Measurements from ENCODE around the gene SOX12.
A peak's percentile ranks its signal among the peaks of the same experiment; 100 is the strongest.
"Not testable (repeated sequence)": the region's sequence is repeated elsewhere in the genome, so short reads cannot be mapped to it uniquely, and the experiment has no call there.

SOX12 gene

DNA sequence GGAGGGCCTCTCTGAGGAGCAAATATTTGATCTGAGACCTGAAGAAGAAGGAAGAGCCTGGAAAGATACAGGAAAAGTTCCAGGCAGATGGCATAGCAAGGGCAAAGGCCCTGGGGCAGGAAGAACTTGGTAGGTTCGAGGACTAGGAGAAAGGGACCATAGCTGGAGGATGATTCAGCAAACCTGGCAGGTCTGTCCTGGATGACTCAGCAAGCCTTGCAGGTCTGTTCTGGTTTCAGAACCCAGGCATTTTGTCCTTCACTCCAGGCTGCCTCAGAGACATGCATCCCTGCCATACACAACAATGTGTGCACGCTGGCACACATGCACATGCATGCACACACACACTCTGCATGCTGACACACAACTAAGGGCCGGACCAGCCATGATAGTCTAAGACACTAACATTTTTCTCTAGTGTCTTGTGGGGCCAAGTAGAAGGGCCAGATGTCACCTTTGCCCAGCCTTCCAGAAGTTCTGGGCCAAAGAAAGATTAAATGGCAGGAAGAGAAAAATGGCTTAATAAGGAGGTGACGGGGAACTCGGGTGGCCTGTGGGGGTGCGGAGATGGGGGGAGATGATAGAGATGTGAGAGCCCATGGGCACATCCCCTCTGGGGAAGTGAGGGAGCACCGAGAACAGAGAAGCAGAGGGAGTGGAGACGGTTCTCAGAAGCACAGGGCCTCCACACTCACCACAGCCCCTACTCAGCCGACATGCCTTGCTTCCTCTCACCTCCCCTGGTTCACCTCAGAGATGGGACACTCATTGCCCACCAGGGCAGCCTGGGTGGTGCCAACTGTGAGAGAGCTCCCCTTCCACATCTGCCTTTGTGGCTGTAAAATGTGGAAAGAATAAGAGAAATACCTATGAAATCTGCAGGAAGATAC is 39.8 kb downstream of the SOX12 start:
- peak; percentile 23 for DNase-seq

DNA sequence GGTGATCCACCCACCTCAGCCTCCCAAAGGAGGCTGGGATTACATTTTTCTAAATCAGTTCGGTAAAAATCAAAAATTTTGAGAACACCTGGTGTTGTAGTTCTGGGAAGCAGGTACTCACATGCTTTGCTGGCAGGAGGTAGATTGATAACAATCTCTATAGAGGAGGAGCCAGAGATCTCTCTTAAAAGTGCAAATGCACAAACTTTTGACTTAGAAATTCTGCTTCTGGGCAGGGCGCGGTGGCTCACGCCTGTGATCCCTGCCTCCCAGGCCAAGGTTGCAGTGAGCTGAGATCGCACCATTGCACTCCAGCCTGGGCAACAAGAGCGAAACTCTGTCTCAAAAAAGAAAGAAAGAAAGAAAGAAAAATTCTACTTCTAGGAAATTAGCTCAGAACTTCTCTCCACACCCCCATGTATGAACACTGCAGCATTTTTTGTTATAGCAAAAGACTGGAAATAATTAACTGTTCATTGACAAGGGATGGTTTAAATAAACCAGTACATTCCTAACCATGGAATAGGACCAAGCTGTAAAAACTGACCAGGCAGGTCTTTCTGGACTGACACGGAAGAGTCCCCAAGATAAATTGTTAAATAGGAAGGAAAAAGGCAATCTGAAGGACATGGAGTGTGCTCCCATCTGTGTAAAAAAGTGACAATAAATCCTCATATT is 40.8 kb downstream of the SOX12 start:
- no peak for DNase-seq

DNA sequence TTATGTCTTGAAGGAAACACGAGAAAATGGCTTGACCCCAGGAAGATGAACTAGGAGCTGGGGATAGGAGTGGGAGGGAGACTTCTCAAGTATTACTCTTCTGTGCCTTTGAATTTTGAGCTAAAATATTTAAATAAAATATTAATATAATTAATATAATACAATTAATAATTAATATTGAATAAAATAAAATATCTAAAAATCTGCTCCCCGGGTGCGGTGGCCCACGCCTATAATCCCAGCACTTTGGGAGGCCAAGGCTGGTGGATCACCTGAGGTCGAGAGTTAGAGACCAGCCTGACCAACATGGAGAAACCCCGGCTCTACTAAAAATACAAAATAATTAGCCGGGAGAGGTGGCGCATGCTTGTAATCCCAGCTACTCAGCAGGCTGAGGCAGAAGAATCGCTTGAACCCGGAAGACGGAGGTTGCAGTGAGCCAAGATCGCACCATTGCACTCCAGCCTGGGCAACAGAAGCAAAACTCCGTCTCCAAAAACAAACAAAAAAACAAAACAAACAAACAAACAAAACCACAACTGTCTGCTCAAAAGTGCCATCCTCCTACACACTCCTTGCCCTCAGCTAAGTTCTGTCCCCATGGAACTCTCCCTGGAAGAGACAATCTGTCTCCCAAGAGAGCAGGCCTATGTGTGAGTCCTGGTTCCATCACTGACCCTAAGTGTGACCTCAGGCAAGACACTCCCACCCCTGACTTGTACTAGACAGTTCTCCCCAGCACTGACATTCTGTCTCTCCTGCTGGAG is 41.5 kb downstream of the SOX12 start:
- no peak for DNase-seq

DNA sequence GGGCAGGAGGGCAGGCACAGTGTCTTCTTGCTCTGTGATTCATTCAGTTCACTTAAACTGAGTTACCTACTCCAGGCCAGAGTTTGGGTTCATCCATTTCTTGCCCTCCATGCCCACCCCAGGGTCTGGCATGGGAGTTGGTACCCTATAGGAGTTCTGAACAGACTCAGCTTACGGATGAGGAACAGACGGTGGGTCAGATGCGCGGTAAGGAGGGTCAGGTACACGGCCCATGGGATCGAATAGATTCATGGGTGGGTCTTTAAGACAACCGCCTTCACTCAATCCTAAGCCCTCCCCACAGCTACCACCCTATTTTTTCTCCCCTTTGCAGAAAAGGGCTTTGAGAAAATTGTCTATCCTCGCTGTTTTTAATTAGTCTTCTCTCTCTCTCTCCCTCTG is 42.1 kb downstream of the SOX12 start:
- DNase-seq: no peak

DNA sequence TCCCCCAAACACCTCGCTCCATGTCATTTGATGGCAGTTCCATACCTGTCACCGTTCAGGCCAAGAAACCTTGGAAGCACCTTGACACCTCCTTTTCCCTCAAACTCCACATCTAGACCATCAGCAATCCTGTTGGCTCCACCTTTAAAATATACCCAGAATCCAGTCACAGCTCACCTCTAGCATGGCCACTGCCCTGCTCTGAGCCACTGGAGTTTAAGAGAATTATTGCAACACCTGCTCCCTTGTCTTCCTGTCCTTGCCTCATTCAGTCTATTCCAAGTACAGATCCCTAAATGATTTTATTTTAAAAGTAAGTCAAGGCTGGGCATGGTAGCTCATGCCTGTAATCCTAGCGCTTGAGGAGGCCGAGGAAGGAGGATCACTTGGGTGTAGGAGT is 43.6 kb downstream of the SOX12 start:
- DNase-seq: no peak

DNA sequence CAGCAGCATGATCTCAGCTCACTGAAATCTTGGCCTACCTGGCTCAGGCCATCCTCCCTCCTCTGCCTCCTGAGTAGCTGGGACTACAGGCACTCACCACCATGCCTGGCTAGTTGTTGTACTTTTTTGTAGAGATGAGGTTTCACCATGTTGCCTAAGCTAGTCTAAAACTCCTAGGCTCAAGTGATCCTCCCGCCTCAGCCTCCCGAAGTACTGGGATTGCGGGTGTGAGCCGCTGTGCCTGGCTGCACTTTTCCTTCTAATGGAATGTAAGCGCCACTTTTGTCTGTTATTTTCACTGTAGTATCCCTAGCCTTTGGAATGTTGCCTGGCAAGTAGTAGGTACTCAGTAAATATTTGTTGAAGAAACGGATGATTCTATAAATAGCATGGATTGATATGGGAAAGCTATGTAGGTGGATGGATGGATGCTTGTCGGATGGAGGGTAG is 44.8 kb downstream of the SOX12 start:
- no peak for DNase-seq

DNA sequence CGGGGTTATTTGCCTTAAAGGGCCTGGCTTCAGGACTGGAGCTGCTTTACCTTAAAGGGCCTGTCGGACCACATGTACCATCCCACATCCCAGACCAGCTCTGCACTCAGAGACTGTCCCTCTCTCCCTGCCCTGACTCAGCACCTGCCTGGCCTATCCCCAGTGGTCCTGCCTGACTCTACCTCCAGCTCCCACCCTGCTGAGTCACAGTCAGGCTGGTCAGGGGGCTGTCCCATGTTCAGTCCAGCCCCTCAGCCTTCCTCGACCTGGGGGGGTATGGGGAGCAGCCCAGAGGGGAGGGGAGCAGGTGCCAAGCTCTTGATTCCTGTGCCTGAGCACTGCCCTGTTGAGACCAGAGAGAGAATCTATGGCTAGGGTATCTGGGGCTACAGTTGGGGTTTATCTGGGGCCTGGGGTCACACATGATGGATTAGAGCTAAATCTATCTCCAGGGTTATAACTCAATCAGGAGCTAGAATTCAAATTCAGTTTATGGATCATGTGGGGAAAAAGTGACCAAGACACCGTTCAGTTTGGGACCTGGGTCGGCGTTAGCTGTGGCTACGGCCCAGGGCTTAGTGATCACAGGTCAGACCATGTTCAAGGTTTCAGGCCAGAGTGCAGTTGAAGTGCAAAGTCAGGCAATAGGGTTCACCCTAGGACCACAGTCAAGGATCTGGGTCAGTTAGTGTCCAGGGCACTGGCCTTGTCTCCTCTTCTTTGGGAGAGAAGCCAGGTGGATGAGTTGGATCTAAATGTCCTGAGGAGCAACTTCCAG is 45.8 kb downstream of the SOX12 start:
- DNase-seq: no peak

DNA sequence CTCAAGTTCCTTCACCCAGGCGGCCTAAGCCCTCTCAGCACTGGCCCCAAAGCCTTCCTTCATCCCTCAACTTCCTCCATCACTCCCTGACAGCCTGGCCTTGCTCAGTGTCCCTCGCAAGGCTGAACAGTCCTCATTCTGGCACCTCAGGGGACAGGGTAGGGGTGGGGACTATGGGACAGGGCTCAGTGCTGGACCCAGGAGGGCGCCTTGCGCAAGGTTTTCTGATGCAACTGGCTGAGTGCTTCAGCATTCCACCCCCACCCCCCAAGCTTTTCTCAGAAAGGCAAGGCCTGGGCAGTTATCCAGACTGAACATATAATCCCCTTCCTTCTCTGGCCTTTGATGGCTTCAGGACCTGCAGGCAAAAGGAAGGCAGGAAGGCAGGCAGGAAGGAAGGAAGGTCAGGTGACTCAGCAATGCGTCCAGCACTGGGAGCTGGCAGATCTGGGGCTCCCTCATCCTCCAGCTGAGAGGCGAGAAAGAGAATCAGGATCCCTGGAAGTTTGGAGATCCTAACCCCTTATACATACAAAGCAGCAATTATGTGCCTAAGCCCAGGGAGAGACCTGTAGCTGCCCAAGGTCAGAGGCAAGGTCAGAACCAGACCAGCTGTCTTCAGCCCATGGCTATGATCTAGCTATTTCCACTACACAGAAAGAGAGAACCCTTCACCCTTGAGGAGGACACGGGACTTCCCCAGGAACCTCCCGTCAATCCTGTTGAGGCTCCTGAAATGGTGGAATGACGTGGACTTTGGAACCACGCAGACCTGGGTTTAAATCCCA is 46.6 kb downstream of the SOX12 start:
- no peak for DNase-seq

DNA sequence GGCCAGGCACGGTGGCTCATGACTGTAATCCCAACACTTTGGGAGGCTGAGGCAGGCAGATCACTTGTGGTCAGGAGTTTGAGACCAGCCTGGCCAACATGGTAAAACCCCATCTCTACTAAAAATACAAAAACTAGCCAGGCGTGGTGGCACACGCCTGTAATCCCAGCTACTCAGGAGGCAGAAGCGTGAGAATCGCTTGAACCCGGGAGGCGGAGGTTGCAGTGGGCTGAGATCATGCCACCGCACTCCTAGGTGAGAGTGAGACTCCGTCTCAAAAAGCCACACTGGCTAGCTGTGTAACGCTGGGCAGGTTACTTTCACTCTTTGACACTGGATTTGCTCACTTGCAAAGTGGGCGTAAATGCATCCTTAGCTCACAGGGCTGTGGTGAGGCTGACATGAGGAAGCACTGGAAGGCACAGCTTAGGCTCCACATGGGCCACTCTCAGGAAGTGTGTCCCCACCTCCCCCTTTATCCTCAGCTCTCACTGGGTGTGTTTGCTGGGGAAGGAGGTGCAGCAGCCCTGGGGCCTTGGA is 47.3 kb downstream of the SOX12 start:
- peak; percentile 16 for DNase-seq

DNA sequence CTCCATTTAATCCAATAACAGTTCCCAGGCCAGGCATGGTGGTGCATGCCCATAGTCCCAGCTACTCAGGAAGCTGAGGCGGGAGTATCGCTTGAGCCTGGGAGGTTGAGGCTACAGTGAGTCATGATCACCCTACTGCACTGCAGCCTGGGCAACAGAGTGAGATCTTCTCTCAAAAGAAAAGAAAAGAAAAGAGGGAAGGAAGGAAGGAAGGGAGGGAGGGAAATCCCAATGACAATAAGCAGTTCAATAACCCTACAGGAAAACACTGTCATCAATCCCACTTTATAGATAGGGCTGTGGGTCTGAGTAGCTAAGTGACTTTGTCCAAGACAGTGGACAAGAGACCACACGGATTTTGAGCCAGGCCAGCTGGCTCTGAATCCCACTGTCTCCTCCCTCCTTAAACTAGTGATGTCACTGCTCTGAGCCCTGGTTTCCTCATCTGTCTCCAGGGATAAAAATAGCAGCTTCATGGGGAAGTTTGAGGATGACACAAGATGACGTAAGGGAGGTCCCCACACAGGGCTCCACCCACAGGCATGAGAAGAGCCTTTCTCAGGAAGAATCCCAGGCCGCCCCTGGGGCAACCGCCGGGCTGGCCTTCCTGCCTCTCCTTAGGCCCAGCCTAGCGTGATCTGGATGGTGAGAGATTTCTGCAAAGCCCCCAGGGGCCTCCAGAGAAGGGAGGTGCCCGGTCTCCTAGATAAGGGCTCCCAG is 48.0 kb downstream of the SOX12 start:
- no peak for DNase-seq

DNA sequence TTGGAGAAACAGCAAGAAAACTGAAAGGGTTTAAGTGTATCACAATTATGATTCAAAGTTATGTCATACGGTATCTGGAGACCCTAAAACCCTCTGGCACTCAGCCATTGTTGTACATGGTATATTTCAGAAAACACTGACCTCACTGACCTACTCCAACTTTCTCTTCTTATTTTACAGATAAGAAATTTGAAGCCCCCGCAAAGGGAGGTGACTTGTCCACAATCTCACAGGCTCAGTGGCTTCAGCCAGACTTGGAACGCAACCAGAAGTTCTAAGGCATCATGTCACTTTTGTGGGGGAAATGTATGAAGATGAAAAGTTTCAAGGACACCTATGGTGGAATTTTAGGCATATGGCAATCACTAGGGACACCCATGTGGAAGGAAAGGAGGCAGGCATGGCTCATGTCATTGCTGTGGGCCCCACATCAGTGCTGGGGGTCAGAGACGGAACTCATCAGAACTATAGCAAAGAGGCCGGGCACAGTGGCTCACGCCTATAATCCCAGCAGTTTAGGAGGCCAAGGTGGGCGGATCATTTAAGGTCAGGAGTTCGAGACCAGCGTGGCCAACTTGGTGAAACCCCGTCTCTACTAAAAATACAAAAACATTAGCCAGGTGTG is 50.0 kb downstream of the SOX12 start:
- DNase-seq: no peak

DNA sequence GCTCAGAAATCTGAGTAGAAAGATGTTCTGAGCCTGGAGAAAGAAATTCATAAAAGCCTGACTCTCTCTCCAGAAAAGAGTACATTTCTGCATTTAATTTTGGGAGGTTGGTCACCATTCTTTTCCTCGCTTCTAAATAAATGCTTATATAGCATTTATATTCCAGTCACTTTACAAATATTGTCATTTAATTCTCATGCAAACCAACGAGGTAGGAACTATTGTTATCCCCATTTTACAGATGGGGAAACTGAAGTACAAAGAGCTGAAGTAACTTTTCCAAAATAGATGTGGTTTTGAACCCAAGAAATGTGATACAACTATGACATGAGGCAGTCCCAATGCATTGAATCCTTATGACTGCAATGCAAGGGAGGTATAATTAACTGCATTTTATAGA is 50.7 kb downstream of the SOX12 start:
- DNase-seq: no peak

DNA sequence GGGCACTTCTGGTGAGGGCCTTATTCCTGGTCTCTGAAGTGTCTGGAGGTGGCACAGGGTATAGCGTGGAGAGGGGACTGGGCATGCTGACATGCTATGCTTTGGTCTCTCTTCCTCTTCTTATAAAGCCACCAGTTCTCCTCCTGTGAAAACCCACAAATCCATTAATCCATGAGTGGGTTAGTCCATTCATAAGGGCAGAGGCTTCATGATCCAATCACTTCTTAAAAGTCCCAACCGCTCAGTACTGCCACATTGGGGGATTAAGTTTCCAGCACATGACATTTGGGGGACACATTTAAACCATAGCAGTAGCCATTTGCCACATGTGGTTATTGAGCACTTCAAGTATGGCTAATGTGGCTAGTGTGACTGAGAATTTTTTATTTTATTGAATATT is 51.4 kb downstream of the SOX12 start:
- no peak for DNase-seq

DNA sequence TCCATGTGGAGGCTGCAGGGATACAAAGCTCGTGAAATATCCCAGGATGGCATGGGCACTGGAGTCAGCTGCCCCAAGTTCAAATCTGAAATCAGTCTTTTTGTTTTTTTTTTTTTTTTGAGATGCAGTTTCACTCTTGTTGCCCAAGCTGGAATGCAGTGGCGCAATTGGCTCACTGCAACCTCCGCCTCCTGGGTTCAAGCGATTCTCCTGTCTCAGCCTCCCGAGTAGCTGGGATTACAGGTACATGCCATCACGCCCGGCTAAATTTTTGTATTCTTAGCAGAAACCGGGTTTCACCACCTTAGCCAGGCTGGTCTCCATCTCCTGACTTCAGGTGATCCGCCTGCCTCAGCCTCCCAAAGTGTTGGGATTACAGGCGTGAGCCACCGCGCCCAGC is 52.2 kb downstream of the SOX12 start:
- DNase-seq: not testable (repeated sequence)

DNA sequence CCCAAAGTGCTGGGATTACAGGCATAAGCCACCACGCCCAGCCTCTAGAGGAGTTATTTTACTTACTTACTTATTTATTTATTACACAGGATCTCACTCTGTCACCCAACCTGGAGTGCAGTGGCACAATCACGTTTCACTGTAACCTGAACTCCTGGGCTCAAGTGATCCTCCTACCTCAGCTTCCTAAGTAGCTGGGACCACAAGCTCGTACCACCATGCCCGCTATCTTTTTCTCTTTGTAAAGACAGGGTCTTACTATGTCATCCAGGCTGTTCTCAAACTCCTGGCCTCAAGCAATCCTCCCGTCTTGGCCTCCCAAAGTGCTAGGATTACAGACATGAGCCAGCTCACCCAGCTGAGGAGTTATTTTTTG is 53.6 kb downstream of the SOX12 start:
- no peak for DNase-seq
